Fibroblast of the aortic adventitia (primary cell): ENCODE measurements around the gene SEMA7A. TPM values are rescaled to one million over a fixed set of nuclear protein-coding genes. Genes with fewer than 3 reads are reported as not detected.
"Not testable (repeated sequence)": the region's sequence is repeated elsewhere in the genome, so short reads cannot be mapped to it uniquely, and the experiment has no call there.

Experiments
- DNase-seq: peaks from one replicate; pipeline ENCODE4 v3.0.0-alpha.2; 2010; ENCODE audit warnings: low read depth
- H3K4me3 ChIP-seq: 2 replicates; pipeline ENCODE4 v1.5.1; 2011; ENCODE audit warnings: low read depth, mild to moderate bottlenecking, control low read depth, low read length, moderate library complexity
- total RNA-seq: library from RNA; depleted of rRNA; stranded (reverse); fragments of >200 nt; gene quantifications from 2 replicates; pipeline ENCODE4 v1.2.3, GENCODE V29; 2012; ENCODE audit warnings: low replicate concordance
- TF ChIP-seq, protein P1 (sequence below): IDR thresholded peaks from 2 replicates; pipeline ENCODE4 v1.5.1; 2011; ENCODE audit warnings: mild to moderate bottlenecking, low read length, control low read depth, inconsistent platforms; ENCODE audit not compliant: insufficient read depth

The SEMA7A gene
- total RNA-seq, 1 donor: 7.9 TPM

DNA sequence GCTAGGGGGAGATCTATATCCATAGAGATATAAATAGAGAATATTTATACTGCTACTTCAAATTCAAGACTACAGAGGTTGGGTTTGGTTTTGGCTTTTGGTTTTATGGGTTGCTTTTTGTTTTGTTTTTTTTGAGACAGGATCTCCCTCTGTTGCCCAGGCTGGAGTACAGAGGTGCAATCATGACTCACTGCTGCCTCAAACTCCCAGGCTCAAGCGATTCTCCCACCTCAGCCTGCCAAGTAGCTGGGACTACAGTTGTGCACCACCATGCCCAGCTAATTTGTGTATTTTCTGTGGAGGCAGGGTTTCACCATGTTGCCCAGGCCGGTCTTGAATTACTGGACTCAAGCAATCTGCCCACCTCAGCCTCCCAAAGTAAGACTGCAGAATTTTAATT lies 31.1 kb upstream of the SEMA7A start:
- TF ChIP-seq, protein P1, sequence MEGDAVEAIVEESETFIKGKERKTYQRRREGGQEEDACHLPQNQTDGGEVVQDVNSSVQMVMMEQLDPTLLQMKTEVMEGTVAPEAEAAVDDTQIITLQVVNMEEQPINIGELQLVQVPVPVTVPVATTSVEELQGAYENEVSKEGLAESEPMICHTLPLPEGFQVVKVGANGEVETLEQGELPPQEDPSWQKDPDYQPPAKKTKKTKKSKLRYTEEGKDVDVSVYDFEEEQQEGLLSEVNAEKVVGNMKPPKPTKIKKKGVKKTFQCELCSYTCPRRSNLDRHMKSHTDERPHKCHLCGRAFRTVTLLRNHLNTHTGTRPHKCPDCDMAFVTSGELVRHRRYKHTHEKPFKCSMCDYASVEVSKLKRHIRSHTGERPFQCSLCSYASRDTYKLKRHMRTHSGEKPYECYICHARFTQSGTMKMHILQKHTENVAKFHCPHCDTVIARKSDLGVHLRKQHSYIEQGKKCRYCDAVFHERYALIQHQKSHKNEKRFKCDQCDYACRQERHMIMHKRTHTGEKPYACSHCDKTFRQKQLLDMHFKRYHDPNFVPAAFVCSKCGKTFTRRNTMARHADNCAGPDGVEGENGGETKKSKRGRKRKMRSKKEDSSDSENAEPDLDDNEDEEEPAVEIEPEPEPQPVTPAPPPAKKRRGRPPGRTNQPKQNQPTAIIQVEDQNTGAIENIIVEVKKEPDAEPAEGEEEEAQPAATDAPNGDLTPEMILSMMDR: no peak
- DNase-seq: no peak

DNA sequence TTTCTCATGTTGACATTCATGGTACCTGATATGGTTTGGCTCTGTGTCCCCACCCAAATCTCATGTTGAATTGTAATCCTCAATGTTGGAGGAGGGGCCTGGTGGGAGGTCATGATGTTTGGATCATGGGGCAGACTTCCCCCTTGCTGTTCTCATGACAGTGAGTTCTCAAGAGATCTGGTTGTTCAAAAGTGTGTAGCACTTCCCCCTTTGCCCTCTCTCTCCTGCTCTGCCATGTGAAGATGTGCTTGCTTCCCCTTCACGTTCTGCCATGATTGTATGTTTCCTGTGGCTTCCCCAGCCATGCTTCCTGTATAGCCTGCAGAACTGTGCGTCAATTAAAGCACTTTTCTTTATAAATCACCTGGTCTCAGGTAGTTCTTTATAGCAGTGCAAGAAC lies 30.5 kb upstream of the SEMA7A start:
- TF ChIP-seq, protein P1: no peak
- no peak for DNase-seq
- H3K4me3 ChIP-seq: no peak overlapping the region

More for the DNA sequence above, 31.1 kb upstream of the SEMA7A start:
- no peak overlapping the region for H3K4me3 ChIP-seq

DNA sequence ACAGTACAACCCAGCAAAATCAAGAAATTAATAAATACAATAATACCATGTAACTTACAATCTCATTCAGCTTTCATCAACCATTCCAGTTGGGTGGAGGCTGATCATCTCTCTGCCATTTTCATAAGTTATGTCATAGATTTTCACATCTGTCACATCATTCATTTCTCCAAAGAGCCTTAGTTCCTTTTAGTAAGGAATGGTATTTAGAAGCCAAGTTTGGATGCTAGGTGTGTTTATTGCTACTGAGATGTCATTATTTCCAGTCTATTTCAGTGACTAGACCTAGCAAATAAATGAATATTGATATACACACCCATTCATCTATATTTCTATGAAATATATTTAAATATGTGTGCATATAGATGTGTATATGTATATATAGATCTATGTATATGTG lies 29.9 kb upstream of the SEMA7A start:
- no peak overlapping the region for H3K4me3 ChIP-seq
- TF ChIP-seq, protein P1: no peak
- DNase-seq: no peak

DNA sequence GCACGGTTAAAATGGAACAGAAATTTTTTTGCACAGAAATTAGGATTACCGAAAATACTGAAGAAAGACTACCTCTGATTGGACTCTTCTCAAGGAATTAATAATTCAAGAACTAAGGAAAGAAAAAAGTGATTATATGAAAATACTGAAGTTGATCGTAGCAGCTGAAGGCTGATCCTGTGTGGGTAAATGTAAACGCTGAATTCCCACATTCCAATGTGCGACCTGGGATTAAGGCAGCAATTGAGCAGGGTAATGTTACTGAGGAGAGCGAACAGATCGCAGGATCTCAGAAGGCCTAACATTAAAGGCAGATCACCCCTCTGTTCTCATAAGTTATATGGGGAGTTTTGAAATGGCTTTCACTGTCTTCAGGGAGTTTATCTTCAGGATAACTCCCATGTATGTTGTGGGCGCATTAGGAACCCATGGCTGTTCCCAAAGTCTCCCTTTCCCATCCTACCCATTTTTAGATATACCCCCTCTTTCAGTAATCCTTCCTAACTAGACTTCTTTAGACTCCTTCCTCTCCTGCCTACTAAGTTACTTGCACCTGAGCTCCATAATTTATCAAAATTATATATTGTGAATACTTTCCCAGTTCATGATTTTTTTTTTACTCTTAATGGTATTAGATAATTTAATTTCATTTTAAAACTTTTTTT lies 28.2 kb upstream of the SEMA7A start:
- H3K4me3 ChIP-seq: peak overlapping the region; percentile 93
- TF ChIP-seq, protein P1: no peak
- DNase-seq: peak; percentile 6

DNA sequence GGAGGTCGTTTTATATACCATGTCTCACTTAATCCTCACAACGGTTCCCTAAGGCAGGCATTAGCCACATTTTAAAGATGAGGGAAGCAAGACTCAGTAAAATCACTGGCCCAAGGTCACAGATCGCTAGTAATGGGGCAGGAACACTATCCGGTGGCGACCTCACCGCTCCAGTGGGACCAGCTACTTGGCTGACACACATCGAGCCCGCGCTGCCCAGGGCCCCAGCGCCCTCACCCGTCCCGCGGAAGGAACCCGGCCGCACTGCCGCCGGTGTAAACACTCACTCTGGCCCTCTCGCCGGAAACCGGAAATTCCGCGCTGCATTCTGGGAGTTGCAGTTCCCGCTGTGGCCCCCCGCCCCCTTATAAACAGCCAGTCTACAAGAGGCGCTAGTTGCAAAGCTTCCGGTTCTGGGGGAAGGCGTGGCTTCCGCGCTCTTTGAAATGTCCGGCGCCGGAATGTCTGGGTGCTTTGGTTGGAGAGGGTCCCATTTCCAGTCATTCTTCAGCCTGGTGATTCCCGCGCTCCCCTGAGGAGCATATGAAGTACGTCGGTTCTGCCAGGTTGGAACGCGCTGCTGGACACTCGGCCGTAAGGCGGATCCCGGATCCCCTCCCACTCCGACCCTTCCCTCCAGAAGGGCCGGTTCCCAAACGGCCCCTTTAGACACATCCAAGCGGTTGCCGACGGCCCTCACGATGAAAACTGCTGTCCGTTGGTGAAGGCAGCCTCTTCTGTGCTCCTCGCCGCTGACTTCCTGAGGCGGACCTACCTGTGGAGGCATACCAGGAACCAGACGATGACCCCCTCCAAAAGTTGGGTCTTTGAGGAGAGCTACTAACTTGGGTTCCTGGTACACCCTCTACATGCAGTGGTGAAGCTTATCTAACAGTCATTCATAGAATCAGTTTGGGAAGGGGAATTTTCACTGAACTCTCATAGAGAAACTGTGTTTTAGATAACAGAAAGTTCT lies 27.4 kb upstream of the SEMA7A start, which contains the start of gene UBL7:
Gene UBL7, minus strand, starts transcription at position 290 of the 976 bp plus-strand sequence. CDS start 2,293 bp downstream, outside the sequence.
- peak within 1 kb of the TSS; percentile 93 for H3K4me3 ChIP-seq
- TF ChIP-seq, protein P1: peak; percentile 37
- DNase-seq: peak; percentile 94

DNA sequence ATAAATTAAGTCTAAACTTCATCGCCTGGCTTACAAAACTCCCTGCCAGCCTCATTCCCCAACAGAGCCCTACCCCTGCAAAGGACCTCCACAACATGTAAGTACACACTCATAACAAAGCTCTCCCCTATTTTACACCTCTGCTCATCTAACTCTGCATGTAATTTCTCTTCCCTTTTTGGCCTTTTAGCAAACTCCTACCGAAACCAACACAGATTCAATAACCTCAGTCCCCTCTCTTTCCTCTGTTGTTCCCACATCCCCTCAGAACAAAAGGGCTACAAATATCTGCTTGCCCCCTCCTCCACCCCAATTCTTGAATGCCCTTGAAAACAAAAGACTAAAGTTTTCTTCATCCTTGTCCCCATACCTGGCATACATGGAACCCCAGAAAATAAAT lies 26.5 kb upstream of the SEMA7A start:
- peak overlapping the region; percentile 93 for H3K4me3 ChIP-seq
- TF ChIP-seq, protein P1: no peak
- DNase-seq: no peak

DNA sequence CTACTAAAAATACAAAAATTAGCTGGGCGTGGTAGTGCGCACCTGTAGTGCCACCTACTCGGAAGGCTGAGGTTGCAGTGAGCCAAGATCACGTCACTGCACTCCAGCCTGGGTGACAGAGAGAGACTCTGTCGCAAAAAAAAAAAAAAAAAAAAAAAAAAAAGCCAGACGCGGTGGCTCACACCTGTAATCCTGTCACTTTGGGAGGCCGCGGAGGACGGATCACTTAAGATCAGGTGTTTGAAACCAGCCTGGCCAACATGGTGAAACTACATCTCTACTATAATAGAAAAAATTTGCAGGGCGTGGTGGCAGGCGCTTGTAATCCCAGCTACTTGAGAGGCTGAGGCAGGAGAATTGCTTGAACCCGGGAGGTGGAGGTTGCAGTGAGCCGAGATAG lies 26.0 kb upstream of the SEMA7A start:
- DNase-seq: not testable (repeated sequence)
- peak overlapping the region; percentile 93 for H3K4me3 ChIP-seq
